ENCODE data around the gene CDADC1.

GRCh38 chr13:49253310-49253709 lies 5.6 kb downstream of the CDADC1 start:
- TF ChIP-seq CTCF (IDR thresholded peaks at IDR 0.05; ENCODE audit: low read depth, low read length, poor library complexity, severe bottlenecking) = no peak
- no peak for TF ChIP-seq EZH2phosphoT487 (IDR thresholded peaks at IDR 0.05; ENCODE audit: borderline replicate concordance, low read length)

All from DOHH2 (cell line).